IMR-90 (cell line): ENCODE measurements around the gene FNDC1. TPM values are rescaled to one million over a fixed set of nuclear protein-coding genes. Genes with fewer than 3 reads are reported as not detected.

Source experiments
- ATAC-seq: fragments of 200-7000 bp; cut with Tn5 transposase; 2 replicates; pipeline ENCODE4 v1.9.1; 2020; ENCODE audit warnings: low read depth, mild to moderate bottlenecking, moderate library complexity
- BruUV-seq: library from RNA; stranded (reverse); fragments of 400-500 nt; replicated peaks from 2 replicates; lab custom pipeline; 2021; lab: Mats Ljungman, UMichigan
- CTCF ChIA-PET: fragments of 300-600 bp; formaldehyde crosslinking; extraction: SDS; loops from one replicate; lab custom pipeline; 2021; ENCODE audit warnings: antibody characterized with exemption; lab: Yijun Ruan, JAX
- POLR2A ChIA-PET: fragments of 300-600 bp; sonication (Branson Sonifier 250); formaldehyde crosslinking; loops from one replicate; lab custom pipeline; 2022; ENCODE audit warnings: antibody characterized with exemption; ENCODE audit not compliant: unreplicated experiment; lab: Charles Lee
- DNase-seq: peaks from one replicate; pipeline ENCODE4 v3.0.0; 2013
- H2AFZ ChIP-seq: replicated peaks from 2 replicates; pipeline ENCODE3; 2013; ENCODE audit warnings: low read length, mild to moderate bottlenecking; ENCODE audit not compliant: poor library complexity
- H2AK5ac ChIP-seq: 2 replicates; pipeline ENCODE4 v1.6.1; 2013; ENCODE audit warnings: low read depth, low read length, inconsistent platforms
- H2AK9ac ChIP-seq: replicated peaks from 2 replicates; pipeline ENCODE3; 2013; ENCODE audit warnings: mild to moderate bottlenecking, low read depth, low read length, moderate library complexity; ENCODE audit not compliant: poor library complexity
- H2BK120ac ChIP-seq: 2 replicates; pipeline ENCODE4 v1.6.1; 2013; ENCODE audit warnings: low read depth, low read length, inconsistent platforms
- H2BK15ac ChIP-seq: 3 replicates; pipeline ENCODE4 v1.6.1; 2013; ENCODE audit warnings: low read depth, low read length, inconsistent platforms
- H2BK20ac ChIP-seq: 2 replicates; pipeline ENCODE4 v1.6.1; 2013; ENCODE audit warnings: low read depth, mild to moderate bottlenecking, inconsistent platforms, low read length, moderate library complexity
- H2BK5ac ChIP-seq: 2 replicates; pipeline ENCODE4 v1.6.1; 2013; ENCODE audit warnings: mild to moderate bottlenecking, low read depth, low read length, inconsistent platforms; ENCODE audit not compliant: poor library complexity, severe bottlenecking
- H3K14ac ChIP-seq: replicated peaks from 2 replicates; pipeline ENCODE4 v1.6.1; 2013; ENCODE audit warnings: low read depth, low read length, inconsistent platforms
- H3K18ac ChIP-seq: 2 replicates; pipeline ENCODE4 v1.6.1; 2013; ENCODE audit warnings: low read depth, low read length, control low read depth
- H3K23ac ChIP-seq: 2 replicates; pipeline ENCODE4 v1.6.1; 2013; ENCODE audit warnings: low read depth, low read length, inconsistent platforms
- H3K27ac ChIP-seq: 2 replicates; pipeline ENCODE4 v1.5.1; 2013; ENCODE audit warnings: mild to moderate bottlenecking, control low read depth, low read length; ENCODE audit not compliant: insufficient read depth
- H3K27me3 ChIP-seq: 2 replicates; pipeline ENCODE4 v1.6.1; 2013; ENCODE audit warnings: low read length; ENCODE audit not compliant: control insufficient read depth, insufficient read depth
- H3K36me3 ChIP-seq: 2 replicates; pipeline ENCODE4 v1.6.1; 2013; ENCODE audit warnings: low read length, mixed read lengths; ENCODE audit not compliant: control insufficient read depth, insufficient read depth
- H3K4ac ChIP-seq: 2 replicates; pipeline ENCODE4 v1.6.1; 2013; ENCODE audit warnings: low read depth, low read length, inconsistent platforms
- H3K4me1 ChIP-seq: 2 replicates; pipeline ENCODE4 v1.6.1; 2013; ENCODE audit warnings: low read length, mixed read lengths; ENCODE audit not compliant: control insufficient read depth, insufficient read depth
- H3K4me2 ChIP-seq: 2 replicates; pipeline ENCODE4 v1.6.1; 2013; ENCODE audit warnings: low read depth, mild to moderate bottlenecking, control low read depth, low read length, moderate library complexity
- H3K4me3 ChIP-seq: 2 replicates; pipeline ENCODE4 v1.5.1; 2013; ENCODE audit warnings: low read depth, mild to moderate bottlenecking, control low read depth, low read length, moderate library complexity; ENCODE audit not compliant: insufficient read depth
- H3K56ac ChIP-seq: 2 replicates; pipeline ENCODE4 v1.6.1; 2013; ENCODE audit warnings: low read length, inconsistent platforms; ENCODE audit not compliant: insufficient read depth; ENCODE audit errors: extremely low read depth
- H3K79me1 ChIP-seq, 2 experiments: 2 replicates each; pipeline ENCODE4 v1.6.1; 2013; ENCODE audit warnings: low read length in 2 of 2, inconsistent platforms in 1 of 2, low read depth in 1 of 2
- H3K9ac ChIP-seq: 2 replicates; pipeline ENCODE4 v1.6.1; 2013; ENCODE audit warnings: low read depth, low read length, control low read depth
- H3K9me1 ChIP-seq: 2 replicates; pipeline ENCODE4 v1.6.1; 2013; ENCODE audit warnings: low read length, inconsistent platforms; ENCODE audit not compliant: insufficient read depth
- H3K9me3 ChIP-seq: 2 replicates; pipeline ENCODE4 v1.6.1; 2013; ENCODE audit warnings: low read length; ENCODE audit not compliant: control insufficient read depth, insufficient read depth
- H4K20me1 ChIP-seq: 2 replicates; pipeline ENCODE4 v1.6.1; 2013; ENCODE audit warnings: low read length, inconsistent platforms; ENCODE audit not compliant: insufficient read depth
- H4K5ac ChIP-seq: 2 replicates; pipeline ENCODE4 v1.6.1; 2013; ENCODE audit warnings: mild to moderate bottlenecking, low read depth, low read length, control low read depth
- H4K8ac ChIP-seq, 2 experiments: 2 replicates each; pipeline ENCODE4 v1.6.1; 2013; ENCODE audit warnings: low read depth in 2 of 2, low read length in 2 of 2, control low read depth in 1 of 2, inconsistent platforms in 1 of 2
- H4K91ac ChIP-seq: 2 replicates; pipeline ENCODE4 v1.6.1; 2013; ENCODE audit warnings: low read depth, low read length, inconsistent platforms; ENCODE audit not compliant: insufficient read depth
- BHLHE40 ChIP-seq: fragments of 150-350 bp; IDR thresholded peaks from 2 replicates; pipeline ENCODE4 v1.6.1; 2016; ENCODE audit warnings: mild to moderate bottlenecking, low read depth, low read length
- CEBPB ChIP-seq: IDR thresholded peaks from 2 replicates; pipeline ENCODE4 v1.6.1; 2012; ENCODE audit warnings: low read depth, low read length, improper control_type of control experiment
- CHD1 ChIP-seq: IDR thresholded peaks from 2 replicates; pipeline ENCODE4 v1.6.1; 2012; ENCODE audit warnings: low read depth, low read length, improper control_type of control experiment
- MAFK ChIP-seq: IDR thresholded peaks from 2 replicates; pipeline ENCODE4 v1.6.1; 2012; ENCODE audit warnings: low read depth, low read length, improper control_type of control experiment
- MXI1 ChIP-seq: IDR thresholded peaks from 2 replicates; pipeline ENCODE4 v1.6.1; 2012; ENCODE audit warnings: low read depth, mild to moderate bottlenecking, low read length, moderate library complexity, borderline replicate concordance
- POLR2A ChIP-seq: IDR thresholded peaks from 2 replicates; pipeline ENCODE4 v1.6.1; 2012; ENCODE audit warnings: mild to moderate bottlenecking, low read depth, low read length
- RCOR1 ChIP-seq: IDR thresholded peaks from 2 replicates; pipeline ENCODE4 v1.6.1; 2012; ENCODE audit warnings: mild to moderate bottlenecking, low read length, improper control_type of control experiment; ENCODE audit not compliant: insufficient replicate concordance
- RFX5 ChIP-seq: IDR thresholded peaks from 2 replicates; pipeline ENCODE4 v1.8.0; 2012; ENCODE audit warnings: low read depth, mild to moderate bottlenecking, low read length, moderate library complexity
- WGBS, 2 experiments: methylation state at CpG; one replicate each; pipeline versions ENCODE4 v1.1.5 to v1.1.7; 2013; ENCODE audit warnings: missing lambda C conversion rate in 2 of 2; ENCODE audit not compliant: insufficient read length in 1 of 2; ENCODE audit errors: extremely low coverage in 2 of 2; 5-methylcytosine and 5-hydroxymethylcytosine counted together
- dilution Hi-C: fragments of 300-500 bp; cut with HindIII; formaldehyde crosslinking; loops from one replicate; pipeline ENCODE4 v1.14.3; 2018; ENCODE audit warnings: low sequenced_read_pairs; ENCODE audit not compliant: unreplicated experiment
- in situ Hi-C: fragments of 300-500 bp; cut with MboI; formaldehyde crosslinking; loops from 3 replicates; pipeline ENCODE4 v1.14.3; 2019; ENCODE audit warnings: low sequenced_read_pairs, inconsistent platforms, mixed read lengths
- intact Hi-C: fragments of 100-400 bp; cut with micrococcal nuclease; formaldehyde crosslinking; loops from 2 replicates; pipeline ENCODE4 v1.10.0; 2022
- polyA plus RNA-seq, 3 experiments: library from polyadenylated mRNA; depleted of rRNA; stranded (reverse); fragments of >200 nt; gene quantifications; 2 replicates each; pipeline ENCODE4 v1.2.3, GENCODE V29; 2012; ENCODE audit warnings: low replicate concordance in 1 of 3
- total RNA-seq: library from RNA; depleted of rRNA; stranded (reverse); fragments of >200 nt; gene quantifications from 2 replicates; pipeline ENCODE4 v1.2.3, GENCODE V29; 2012
- TF ChIP-seq, protein P1 (sequence below): fragments of 150-350 bp; IDR thresholded peaks from 2 replicates; pipeline ENCODE4 v1.6.1; 2017; ENCODE audit warnings: mild to moderate bottlenecking, antibody characterized with exemption, low read length, low read depth

The FNDC1 gene
- total and polyA plus RNA-seq, 2 of the 4 experiments (the other 2 are of a cell fraction), result 0.03 TPM; not detected in 1

GRCh38 chr6:159121486-159121885 is 47.7 kb upstream of the FNDC1 start:
- Histone ChIP-seq H3K27ac (no peak overlapping the region), H3K4me2 (no peak overlapping the region), H3K56ac (no peak overlapping the region), H3K79me1 (no peaks in the 10 kb centered on the region), H2BK15ac (no peak overlapping the region), H2BK5ac (no peak overlapping the region), H3K36me3 (no peaks in the 10 kb centered on the region), H3K9ac (no peak overlapping the region), H2AK5ac (no peak overlapping the region), H3K18ac (no peak overlapping the region), H2BK20ac (no peak overlapping the region), H3K27me3 (peaks cover 16% of the 10 kb centered on the region), H4K20me1 (no peaks in the 10 kb centered on the region), H3K23ac (no peak overlapping the region), H2BK120ac (no peak overlapping the region), H3K9me1 (no peaks in the 10 kb centered on the region), H3K4me3 (no peak overlapping the region), H3K4me1 (no peaks in the 10 kb centered on the region), H2AK9ac (no peak overlapping the region), H3K9me3 (no peaks in the 10 kb centered on the region), H2AFZ (no peak overlapping the region), H4K91ac (no peak overlapping the region), H4K8ac (no peak overlapping the region), H3K14ac (no peak overlapping the region), H4K5ac (no peak overlapping the region), H3K4ac (no peak overlapping the region)
- DNase-seq (no peak), ATAC-seq (no peak)
- BruUV-seq, result no TSS peak
- in situ Hi-C loops, result loop anchor here (25.0 kb wide), 1 partner anchor 909 kb away; no protein-coding TSS in a partner anchor
- CTCF ChIA-PET, result no interaction called here
- dilution Hi-C loops, result no loop called here
- TF ChIP-seq POLR2A, result no peak
- TF ChIP-seq RFX5, result no peak
- no peak for TF ChIP-seq RCOR1
- TF ChIP-seq BHLHE40, result no peak
- TF ChIP-seq, protein P1, sequence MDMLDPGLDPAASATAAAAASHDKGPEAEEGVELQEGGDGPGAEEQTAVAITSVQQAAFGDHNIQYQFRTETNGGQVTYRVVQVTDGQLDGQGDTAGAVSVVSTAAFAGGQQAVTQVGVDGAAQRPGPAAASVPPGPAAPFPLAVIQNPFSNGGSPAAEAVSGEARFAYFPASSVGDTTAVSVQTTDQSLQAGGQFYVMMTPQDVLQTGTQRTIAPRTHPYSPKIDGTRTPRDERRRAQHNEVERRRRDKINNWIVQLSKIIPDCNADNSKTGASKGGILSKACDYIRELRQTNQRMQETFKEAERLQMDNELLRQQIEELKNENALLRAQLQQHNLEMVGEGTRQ, result no peak
- no peak for TF ChIP-seq MXI1
- no peak for TF ChIP-seq CHD1
- no peak for TF ChIP-seq MAFK
- TF ChIP-seq CEBPB, result no peak
- WGBS, 2 experiments, result no CpG with 5 or more reads among the region's 5 CpGs
- POLR2A ChIA-PET, result no interaction called here
- intact Hi-C loops, result no loop called here
